ENCODE results near the gene EHMT1.
"Not testable (repeated sequence)": the region's sequence is repeated elsewhere in the genome, so short reads cannot be mapped to it uniquely, and the experiment has no call there.

EHMT1 gene

GRCh38 chr9:137878146-137878941 is 259.5 kb downstream of the EHMT1 start:
- FAIRE-seq: no peak

GRCh38 chr9:137879052-137879451 is 260.2 kb downstream of the EHMT1 start:
- FAIRE-seq: no peak

DNA sequence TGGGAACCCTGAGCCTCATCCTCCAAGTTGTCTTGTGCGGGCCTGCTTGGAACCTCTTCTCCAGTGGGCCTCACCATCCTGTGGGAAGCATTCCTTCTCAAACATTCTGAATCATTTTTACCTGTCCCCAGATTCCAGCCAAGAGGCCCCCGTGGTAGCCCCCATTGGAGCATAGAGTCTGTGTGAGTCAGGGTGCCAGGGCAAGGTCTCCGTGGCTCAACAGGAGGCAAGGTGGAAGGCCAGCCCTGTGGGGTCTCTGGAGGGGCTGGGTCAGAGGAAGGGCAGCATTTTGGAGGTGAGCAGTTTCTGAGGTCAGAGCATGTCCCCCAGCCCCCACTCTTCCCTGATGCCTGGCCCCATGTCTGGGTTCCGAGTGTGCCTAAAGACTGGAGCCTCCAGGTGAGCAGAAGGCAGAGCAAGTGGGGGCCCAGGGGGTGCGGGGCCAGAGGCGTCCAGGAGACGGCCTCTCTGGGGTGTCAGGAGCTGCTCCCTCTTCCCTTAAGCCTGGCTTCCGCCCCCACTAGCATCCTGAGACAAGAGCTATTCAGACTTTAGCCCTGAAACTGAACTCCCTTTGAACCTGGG is 260.9 kb downstream of the EHMT1 start:
- no peak for FAIRE-seq

- FAIRE-seq: no peak
Observed at GRCh38 chr9:137880160-137880975, 261.6 kb downstream of the EHMT1 start.

- FAIRE-seq: no peak
Observed at GRCh38 chr9:137880976-137881530, 262.2 kb downstream of the EHMT1 start.

DNA sequence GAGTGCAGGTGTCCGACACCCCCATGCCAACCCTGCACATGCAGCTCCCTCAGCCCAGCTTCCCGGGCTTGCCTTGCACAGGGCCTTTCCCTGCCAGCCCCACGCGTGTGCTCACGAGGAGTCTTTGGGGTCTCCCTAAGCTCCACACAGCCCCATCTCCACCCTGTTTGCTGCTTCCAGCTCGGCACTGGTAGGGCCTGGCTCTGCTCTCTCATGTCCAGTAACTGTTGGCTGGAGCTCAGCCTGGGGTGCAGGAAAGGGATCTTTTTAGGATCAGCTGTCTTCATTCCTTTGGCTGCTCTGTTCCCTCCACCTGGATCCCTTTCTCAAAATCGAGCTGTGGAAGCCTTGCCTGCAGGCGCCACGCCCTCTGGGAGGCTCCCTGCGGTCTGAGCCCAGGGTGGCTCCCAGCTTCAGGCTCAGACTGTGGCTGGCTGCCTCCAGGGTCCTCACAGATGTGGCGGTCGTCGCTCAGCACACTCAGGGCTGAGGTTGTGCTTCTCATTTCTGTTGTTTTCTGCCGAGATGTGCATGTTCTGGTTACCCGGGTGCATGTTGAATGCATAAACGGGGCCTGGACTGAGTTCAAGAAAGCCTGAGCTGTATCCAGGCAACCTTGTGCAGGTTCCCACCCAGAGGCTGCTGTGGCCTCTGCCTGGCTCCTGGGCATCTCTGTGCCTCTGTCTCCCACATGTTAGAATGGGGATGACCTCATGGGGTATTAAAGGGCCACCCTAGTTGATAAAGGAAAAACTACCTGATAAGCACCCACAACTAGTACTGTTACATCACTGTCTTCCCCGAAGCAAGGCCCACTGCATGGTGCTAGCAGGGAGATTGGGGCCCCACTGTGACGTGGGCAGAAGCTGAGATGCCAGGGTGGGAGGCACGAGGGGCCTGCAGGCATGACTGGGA is 263.0 kb downstream of the EHMT1 start:
- no peak for FAIRE-seq

GRCh38 chr9:137882506-137882821 is 263.7 kb downstream of the EHMT1 start:
- FAIRE-seq: no peak

DNA sequence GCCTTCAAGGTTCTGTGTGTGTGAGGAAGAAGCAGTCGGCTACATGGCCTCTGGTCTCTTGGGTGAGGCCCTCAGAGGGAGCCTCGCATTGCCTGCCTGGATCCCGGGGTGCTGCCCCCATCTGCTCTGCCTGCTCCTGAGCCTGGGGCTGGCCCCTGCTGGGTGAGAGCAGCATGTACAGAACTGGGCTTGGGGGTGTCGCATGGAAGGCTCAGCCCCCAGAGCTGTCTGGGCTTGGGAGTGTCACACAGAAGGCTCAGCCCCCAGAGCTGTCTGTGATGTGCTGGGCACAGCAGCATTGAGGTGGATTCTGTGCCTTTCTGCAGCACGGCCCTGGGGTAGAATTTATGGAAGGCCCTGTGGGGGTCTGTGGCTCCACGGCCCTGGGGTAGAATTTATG is 265.2 kb downstream of the EHMT1 start:
- FAIRE-seq: not testable (repeated sequence)

- not testable (repeated sequence) for FAIRE-seq
Observed at GRCh38 chr9:137884547-137884946, 265.7 kb downstream of the EHMT1 start.

DNA sequence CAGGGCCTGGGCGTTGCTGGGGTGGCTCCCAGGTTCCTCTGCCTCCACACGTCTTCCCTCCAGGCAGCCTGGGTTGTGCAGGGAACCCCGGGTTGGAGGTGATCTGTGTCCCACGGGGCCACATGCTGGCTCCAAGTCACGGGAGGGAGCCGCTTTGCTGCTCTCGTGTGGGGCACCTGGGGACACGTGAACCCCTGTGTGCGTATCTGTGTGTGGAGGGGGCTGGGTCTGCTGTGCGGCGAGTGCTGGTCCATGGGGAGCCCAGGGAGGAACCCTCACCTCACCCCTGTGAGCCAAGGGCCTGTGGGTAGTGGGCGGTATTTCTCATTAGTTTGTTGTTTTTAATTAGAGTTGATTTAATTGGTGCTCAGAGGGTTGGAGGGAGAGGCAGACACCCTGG is 266.3 kb downstream of the EHMT1 start:
- FAIRE-seq: not testable (repeated sequence)
